GM13977 (cell line): ENCODE results near the gene SLC23A1.

Experiments used
- DNase-seq: peaks from one replicate; pipeline ENCODE4 v3.0.0; 2012; ENCODE audit warnings: low spot score
- CTCF ChIP-seq: IDR thresholded peaks from 2 replicates; pipeline ENCODE4 v1.5.1; 2012; ENCODE audit warnings: mild to moderate bottlenecking, control low read depth; ENCODE audit not compliant: insufficient read depth; ENCODE audit errors: extremely low read depth, missing control alignments
- in situ Hi-C: fragments of 300-500 bp; cut with MboI; formaldehyde crosslinking; loops from one replicate; pipeline ENCODE4 v1.12.0; 2022; ENCODE audit warnings: low sequenced_read_pairs, low pct_unique_long_range_greater_than_20kb, mixed read lengths, inconsistent platforms; ENCODE audit not compliant: unreplicated experiment

Gene SLC23A1

DNA sequence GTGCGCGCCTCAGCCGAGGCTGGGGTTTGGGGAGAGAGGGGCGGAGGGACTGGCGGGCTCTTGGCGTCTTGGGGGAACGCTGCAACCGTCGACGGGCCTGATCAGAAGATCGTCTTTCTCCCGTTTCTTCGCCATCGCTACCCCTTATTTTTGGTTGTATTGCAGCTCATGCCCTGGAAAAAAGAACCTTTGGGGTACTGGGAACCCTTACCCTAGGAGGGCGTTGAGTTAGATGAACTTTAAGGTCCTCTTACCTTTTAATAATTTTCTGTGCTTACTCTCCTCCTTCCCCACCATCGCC lies 40.7 kb downstream of the SLC23A1 start:
- in situ Hi-C loops, result no loop called here
- no peak for TF ChIP-seq CTCF
- DNase-seq, result peak; percentile 85

DNA sequence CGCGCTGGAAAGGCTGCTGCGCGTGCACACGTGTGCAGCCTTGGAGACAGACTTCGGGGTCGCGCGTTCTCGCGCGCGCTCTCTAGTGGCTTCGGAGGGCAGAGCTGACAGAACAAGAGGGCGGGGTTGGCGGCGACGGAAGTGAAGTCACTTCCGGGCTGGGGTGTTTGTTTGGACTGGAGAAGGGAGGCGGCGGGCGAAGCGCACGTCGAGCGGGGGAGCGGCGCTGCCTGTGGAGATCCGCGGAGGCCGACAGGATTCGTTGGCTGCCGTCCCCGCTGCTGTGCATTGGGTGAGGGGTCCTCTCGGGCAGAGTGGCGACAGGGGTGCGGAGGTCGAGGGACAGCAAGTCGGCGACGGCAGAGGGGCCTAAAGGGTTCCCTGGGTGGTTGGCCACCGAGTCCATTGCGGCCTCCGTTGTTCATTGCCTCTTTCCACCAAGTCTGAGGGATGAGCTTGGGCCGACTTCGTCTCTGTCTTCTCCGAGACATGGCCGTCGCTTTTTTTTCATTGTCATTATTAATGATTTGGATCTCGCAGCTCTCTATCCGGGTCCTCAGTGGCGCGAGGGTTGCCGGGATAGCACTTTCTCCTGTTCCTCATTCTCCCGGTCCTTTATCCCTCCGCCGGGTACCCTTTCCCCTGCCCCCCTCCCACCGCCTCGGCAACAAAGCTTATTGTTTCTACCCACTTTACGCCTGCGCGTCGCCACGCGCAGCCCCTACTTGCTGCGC lies 41.2 kb downstream of the SLC23A1 start, which contains the start of gene PAIP2:
Gene PAIP2 (plus strand): TSS at position 166 of the 734 bp plus-strand sequence. CDS start 21,931 bp downstream, outside the sequence.
- peak; percentile 86 for TF ChIP-seq CTCF
- DNase-seq, result peak; percentile 93
- in situ Hi-C loops, result no loop called here

DNA sequence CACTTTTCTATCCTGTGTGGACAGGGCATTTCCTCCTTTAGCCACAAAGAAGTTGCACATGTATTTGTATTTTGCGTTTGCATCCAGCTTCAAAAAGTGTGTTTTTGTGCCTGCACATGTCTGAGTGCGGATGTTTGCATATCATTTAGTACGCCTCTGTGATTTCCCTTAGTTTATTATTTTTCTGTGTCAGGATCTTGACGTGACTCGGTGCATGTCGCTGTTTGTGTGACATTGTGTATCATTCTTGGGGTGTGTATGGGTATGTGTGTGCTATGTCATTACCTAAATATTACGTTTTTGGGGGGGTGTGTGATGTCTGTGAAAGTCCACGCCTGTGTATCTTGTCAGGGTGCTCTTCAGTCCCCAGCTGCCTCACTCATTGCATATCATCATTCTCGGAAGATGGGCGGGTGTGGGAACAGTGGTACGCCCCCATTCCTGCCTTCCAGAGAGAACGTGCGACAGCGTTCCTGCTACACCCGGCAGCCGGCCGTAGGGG lies 41.9 kb downstream of the SLC23A1 start:
- no peak for DNase-seq
- in situ Hi-C loops, result no loop called here
- no peak for TF ChIP-seq CTCF

DNA sequence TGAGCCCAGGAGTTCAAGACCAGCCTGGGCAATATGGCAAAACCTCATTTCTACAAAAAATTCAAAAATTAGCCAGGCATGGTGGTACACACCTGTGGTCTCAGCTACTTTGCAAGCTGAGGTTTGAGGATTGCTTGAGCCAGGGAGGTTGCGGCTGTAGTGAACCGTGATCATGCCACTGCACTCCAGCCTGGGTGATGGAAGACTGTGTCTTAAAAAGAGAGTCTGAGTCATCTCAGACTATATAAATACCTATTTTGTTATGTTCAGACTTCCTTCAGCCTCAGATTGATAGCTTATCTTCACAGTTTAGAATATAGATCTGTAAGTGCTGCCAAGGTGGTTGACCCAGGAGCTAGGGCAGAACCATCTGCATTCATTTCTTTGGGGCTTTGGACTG lies 43.0 kb downstream of the SLC23A1 start:
- no peak for DNase-seq
- no peak for TF ChIP-seq CTCF
- in situ Hi-C loops, result no loop called here

- in situ Hi-C loops, result no loop called here
- TF ChIP-seq CTCF, result no peak
- no peak for DNase-seq
Measured at GRCh38 chr5:139335811-139336210, 47.3 kb downstream of the SLC23A1 start.
